Measurements from ENCODE around the gene MAPKBP1.

Gene MAPKBP1

GRCh38 chr15:41777421-41777973 is 3.2 kb downstream of the MAPKBP1 start:
- no peak for TF ChIP-seq CTCF (IDR thresholded peaks at IDR 0.05; ENCODE audit: low read depth, low read length)

DNA sequence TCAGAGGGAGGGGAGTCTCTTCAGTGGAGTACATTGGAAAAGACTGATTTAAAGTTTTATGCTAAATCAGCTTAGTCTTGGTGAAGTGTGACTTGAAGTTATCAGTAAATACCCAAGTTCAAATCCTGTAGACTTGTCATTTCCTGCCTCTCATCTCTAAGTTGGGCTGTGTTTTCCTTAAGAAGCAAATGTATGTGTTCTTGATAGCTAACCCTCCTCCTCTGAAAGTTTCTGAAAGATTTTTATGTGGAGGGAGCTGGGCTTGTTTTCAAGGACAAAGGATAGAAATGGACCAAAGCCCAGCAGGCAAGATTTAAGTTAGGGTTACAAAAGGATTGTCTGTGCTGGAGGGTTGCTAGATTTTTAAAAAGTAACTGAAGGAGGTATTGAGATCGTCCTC is 4.2 kb downstream of the MAPKBP1 start:
- no peak for DNase-seq (ENCODE audit: extremely low read depth, low read depth)
- TF ChIP-seq CTCF (IDR thresholded peaks at IDR 0.05; ENCODE audit: low read depth, low read length), result no peak

More at GRCh38 chr15:41777421-41777973, 3.2 kb downstream of the MAPKBP1 start:
- no peak for DNase-seq (ENCODE audit: extremely low read depth, low read depth)

DNA sequence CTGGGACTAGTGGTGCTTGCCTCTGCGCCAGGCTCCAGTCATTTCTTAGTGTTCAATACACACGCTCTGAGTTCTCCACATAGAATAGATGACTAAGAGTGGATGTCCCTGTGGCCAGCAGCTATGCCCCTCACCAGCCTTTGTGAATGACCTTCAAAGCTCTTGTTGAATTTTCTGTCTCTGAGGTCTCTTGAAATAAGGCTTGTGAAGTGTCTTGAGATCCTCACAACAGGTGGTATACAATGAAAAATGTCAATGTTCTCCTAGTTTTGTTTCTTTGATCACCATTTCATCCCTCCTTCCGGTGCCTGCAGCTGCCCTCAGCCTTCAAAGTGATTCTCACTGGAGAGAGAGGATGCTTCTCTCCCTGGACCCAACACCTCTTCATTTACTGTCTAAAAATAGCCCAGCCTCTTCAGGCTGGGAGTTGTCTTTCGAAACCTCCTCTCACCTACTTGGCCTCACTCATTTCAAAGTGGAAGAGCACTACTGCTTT is 5.4 kb downstream of the MAPKBP1 start:
- TF ChIP-seq CTCF (IDR thresholded peaks at IDR 0.05; ENCODE audit: low read depth, low read length), result no peak
- no peak for DNase-seq (ENCODE audit: extremely low read depth, low read depth)

- DNase-seq (ENCODE audit: extremely low read depth, low read depth), result no peak
- TF ChIP-seq CTCF (IDR thresholded peaks at IDR 0.05; ENCODE audit: low read depth, low read length), result no peak
Measured at GRCh38 chr15:41780266-41780665, 6.0 kb downstream of the MAPKBP1 start.

DNA sequence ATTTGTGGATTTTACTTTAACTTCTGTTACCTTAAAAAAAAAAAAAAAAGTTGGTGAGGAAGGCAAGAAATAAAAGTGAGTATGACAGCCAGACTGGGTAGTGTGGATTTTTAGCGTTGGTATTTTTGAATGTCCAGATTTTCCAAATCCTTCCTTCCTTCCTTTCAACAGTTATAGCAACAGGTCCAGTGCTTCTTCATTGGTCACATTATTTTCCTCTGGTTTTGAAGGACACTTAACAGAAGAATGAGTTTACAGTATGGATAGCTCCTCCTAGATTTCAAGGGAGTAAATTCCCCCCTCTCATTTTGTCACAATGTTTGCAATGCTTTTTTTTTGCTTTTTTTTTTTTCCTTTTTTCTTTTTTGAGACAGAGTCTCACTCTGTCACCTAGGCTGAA is 6.4 kb downstream of the MAPKBP1 start:
- no peak for TF ChIP-seq CTCF (IDR thresholded peaks at IDR 0.05; ENCODE audit: low read depth, low read length)
- DNase-seq (ENCODE audit: extremely low read depth, low read depth), result no peak

GRCh38 chr15:41782371-41783282 is 8.3 kb downstream of the MAPKBP1 start:
- no peak for DNase-seq (ENCODE audit: extremely low read depth, low read depth)
- no peak for TF ChIP-seq CTCF (IDR thresholded peaks at IDR 0.05; ENCODE audit: low read depth, low read length)

DNA sequence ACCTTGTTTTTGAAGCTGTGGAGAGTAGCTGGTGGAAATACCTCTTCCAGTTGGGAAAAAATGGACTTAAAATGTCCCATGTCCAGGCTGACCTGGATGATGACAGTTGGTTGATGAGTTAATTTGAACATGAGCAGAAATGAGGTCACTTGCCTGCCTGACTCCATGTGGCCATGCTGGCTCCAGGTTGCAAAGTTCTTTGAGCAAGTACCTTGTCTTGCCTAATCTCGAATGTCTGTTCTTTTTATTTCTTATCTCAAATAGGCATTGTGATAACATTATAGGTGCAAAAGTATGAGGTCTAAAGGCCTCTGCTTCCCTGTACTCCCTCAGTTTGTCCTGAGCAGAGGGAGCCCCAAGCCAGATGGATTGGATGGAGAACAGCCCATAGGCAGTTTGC is 9.0 kb downstream of the MAPKBP1 start:
- TF ChIP-seq CTCF (IDR thresholded peaks at IDR 0.05; ENCODE audit: low read depth, low read length), result no peak
- DNase-seq (ENCODE audit: extremely low read depth, low read depth), result no peak
